ENCODE results near the gene GPC5. TPM values are rescaled to one million over a fixed set of nuclear protein-coding genes. Genes with fewer than 3 reads are reported as not detected.

GPC5 gene
- total RNA-seq, 1 experiment from 2014 or later = 0.15 TPM

DNA sequence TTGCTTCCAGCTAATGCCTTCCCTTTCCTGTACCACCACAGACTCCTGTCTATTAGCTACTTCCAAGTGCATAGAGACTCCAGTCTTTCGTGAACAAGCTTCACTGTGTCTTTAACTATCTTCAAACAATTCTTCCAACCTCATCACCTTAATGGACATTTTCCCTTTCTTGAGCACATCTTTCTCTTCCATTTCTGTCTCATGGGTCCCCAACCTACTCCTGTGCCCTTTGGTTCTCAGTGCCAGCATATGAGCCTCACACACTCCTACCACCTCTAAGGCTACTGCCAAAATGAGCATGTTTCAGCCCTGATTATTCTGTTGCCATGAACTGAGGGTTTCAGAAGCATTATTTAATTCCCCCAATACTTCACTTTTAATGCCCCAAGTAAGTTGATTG is 360.3 kb downstream of the GPC5 start:
- no peak for TF ChIP-seq CTCF (conservative IDR thresholded peaks at IDR 0.05)
- H4K20me1 ChIP-seq (ENCODE audit: control insufficient read depth, insufficient read depth, insufficient read length) = no peaks in the 10 kb centered on the region
- Mint-ChIP-seq H3K36me3 (ENCODE audit: insufficient read depth in 1 of 3, low read depth in 3 of 3) (no peaks in the 10 kb centered on the region), H3K27ac (no peak overlapping the region), H3K9me3 (no peaks in the 10 kb centered on the region), H3K27me3 (ENCODE audit: low read depth) (no peaks in the 10 kb centered on the region), H3K4me3 (no peak overlapping the region), H3K4me1 (peaks cover 6 to 7% of the 10 kb centered on the region in 2 experiments; a peak in 3 of 4 replicates)
- no peak overlapping the region for H3T11ph ChIP-seq (ENCODE audit: low read length)
- no peak overlapping the region for H3K27ac ChIP-seq (ENCODE audit: insufficient read length, low read depth, low read length)
- no peaks in the 10 kb centered on the region for H3K79me1 ChIP-seq (ENCODE audit: insufficient read depth, low read depth, low read length, poor library complexity, severe bottlenecking)
- no peaks in the 10 kb centered on the region for H3K23me2 ChIP-seq (ENCODE audit: insufficient read length, low read depth, low read length, poor library complexity, severe bottlenecking)
- WGBS (ENCODE audit: extremely low coverage, insufficient read length, low lambda C conversion rate) = no CpG with 5 or more reads among the region's 1 CpG
- H4K5ac ChIP-seq (ENCODE audit: insufficient read length, low read depth, low read length) = no peak overlapping the region
- H3K18ac ChIP-seq (ENCODE audit: insufficient read length, low read depth, low read length) = no peak overlapping the region
- no peak for DNase-seq
- no peak overlapping the region for H4K8ac ChIP-seq (replicated peaks; ENCODE audit: insufficient read length, low read depth, low read length)
- no peak overlapping the region for H2AK5ac ChIP-seq (ENCODE audit: insufficient read length, low read length)
- H2BK15ac ChIP-seq (ENCODE audit: low read depth, low read length) = no peak overlapping the region
- H2BK12ac ChIP-seq (ENCODE audit: insufficient read length, low read depth, low read length) = no peak overlapping the region
- no peak overlapping the region for H2AFZ ChIP-seq (ENCODE audit: low read length)
- H3K4me1 ChIP-seq (ENCODE audit: insufficient read depth, low read length) = no peaks in the 10 kb centered on the region; the same call in 1 of the 2 replicates
- no peak overlapping the region for H3K9ac ChIP-seq (ENCODE audit: extremely low read depth, insufficient read length, low read length)
- no peak overlapping the region for H4K91ac ChIP-seq (ENCODE audit: insufficient read length, low read depth, low read length)
- H3K27me3 ChIP-seq (ENCODE audit: insufficient read depth, low read length) = no peaks in the 10 kb centered on the region
- no peak overlapping the region for H3K14ac ChIP-seq (ENCODE audit: insufficient read depth, low read length)
- H3K4me2 ChIP-seq (ENCODE audit: insufficient read depth, insufficient read length, low read length) = no peak overlapping the region
- no peak overlapping the region for H3K56ac ChIP-seq (ENCODE audit: insufficient read length, low read depth, low read length)
- H3K9me3 ChIP-seq (ENCODE audit: control insufficient read depth, low read depth, low read length) = no peaks in the 10 kb centered on the region
- no peak overlapping the region for H2BK5ac ChIP-seq (ENCODE audit: insufficient read length, low read length)
- H2BK20ac ChIP-seq (ENCODE audit: low read depth, low read length, poor library complexity, severe bottlenecking) = no peak overlapping the region
- no peak overlapping the region for H3K4ac ChIP-seq (ENCODE audit: low read depth, low read length)
- H3K79me2 ChIP-seq (ENCODE audit: insufficient read depth, low read length) = no peaks in the 10 kb centered on the region
- H2BK120ac ChIP-seq (ENCODE audit: low read depth, low read length, poor library complexity, severe bottlenecking) = no peak overlapping the region
- H3K23ac ChIP-seq (ENCODE audit: insufficient read length, low read depth, low read length) = no peak overlapping the region

All from H9 (cell line).